Activated B cell treated with CpG ODN at 0.5 μM for 24 hours (primary cell): ENCODE data around the gene TOP2A. TPM values are rescaled to one million over a fixed set of nuclear protein-coding genes. Genes with fewer than 3 reads are reported as not detected.

Source experiments
- ATAC-seq: fragments of 200-7000 bp; cut with Tn5 transposase; one replicate; pipeline ENCODE4 v1.10.0; 2021; ENCODE audit warnings: low read depth, mild to moderate bottlenecking, moderate library complexity
- CTCF ChIA-PET: fragments of 350-600 bp; sonication (Branson Sonifier 250); formaldehyde crosslinking; loops from one replicate; lab custom pipeline; 2021; ENCODE audit warnings: antibody characterized with exemption; lab: Charles Lee
- POLR2A ChIA-PET: fragments of 350-600 bp; sonication (Branson Sonifier 250); formaldehyde crosslinking; loops from one replicate; lab custom pipeline; 2021; ENCODE audit warnings: antibody characterized with exemption; lab: Charles Lee
- DNase-seq: peaks from one replicate; pipeline ENCODE4 v3.0.0; 2022
- H3K27ac Mint-ChIP-seq: one replicate; pipeline ENCODE4 v1.8.0; 2020; ENCODE audit warnings: mixed read lengths
- H3K27me3 Mint-ChIP-seq: one replicate; pipeline ENCODE4 v1.8.0; 2021; ENCODE audit warnings: mixed read lengths
- H3K36me3 Mint-ChIP-seq: one replicate; pipeline ENCODE4 v1.8.0; 2021; ENCODE audit warnings: low read depth, mixed read lengths
- H3K4me1 Mint-ChIP-seq: one replicate; pipeline ENCODE4 v1.8.0; 2021; ENCODE audit warnings: mixed read lengths
- H3K4me3 Mint-ChIP-seq: one replicate; pipeline ENCODE4 v1.8.0; 2020; ENCODE audit warnings: mild to moderate bottlenecking, mixed read lengths
- H3K9me3 Mint-ChIP-seq: one replicate; pipeline ENCODE4 v1.8.0; 2020; ENCODE audit warnings: mixed read lengths
- CTCF ChIP-seq: fragments of 200-600 bp; IDR thresholded peaks from one replicate; pipeline ENCODE4 v1.8.0; 2022; ENCODE audit warnings: antibody characterized with exemption, mild to moderate bottlenecking
- intact Hi-C: fragments of 100-400 bp; cut with micrococcal nuclease; formaldehyde crosslinking; loops from one replicate; pipeline ENCODE4 v1.15.1; 2024
- total RNA-seq: library from RNA; stranded (reverse); gene quantifications from 2 replicates; pipeline ENCODE4 v1.2.3, GENCODE V29; 2022

TOP2A gene
- total RNA-seq, 1 donor from 2014 or later = 6.6 TPM

DNA sequence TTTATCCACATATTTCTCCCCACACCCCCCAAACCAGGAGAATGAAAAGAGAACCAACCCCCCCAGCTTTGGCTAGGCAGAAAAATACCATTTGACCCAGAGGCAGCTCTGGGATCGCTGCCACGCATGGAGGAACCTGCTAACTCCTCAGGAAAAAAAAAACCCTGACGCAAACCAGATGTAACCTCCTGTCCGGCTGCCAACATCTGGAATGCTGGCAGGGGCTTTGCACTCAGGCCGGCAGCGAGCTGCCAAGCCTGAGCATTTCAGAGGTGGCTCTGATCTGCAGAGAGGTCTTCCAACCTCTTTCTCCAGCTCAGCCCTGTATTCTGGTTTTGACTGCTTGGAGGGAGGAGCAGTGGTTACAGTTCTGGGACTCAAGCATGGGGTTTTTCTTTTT lies 33.7 kb upstream of the TOP2A start:
- ChIA-PET CTCF (interaction anchor here (1.0 to 1.5 kb wide), 4 partner anchors 9 to 82 kb away, joined by 3 to 4 read pairs (median 3); partner anchors contain the start of gene IGFBP4), POLR2A (no interaction called here)
- Mint-ChIP-seq H3K36me3 (peaks cover 30% of the 10 kb centered on the region), H3K27ac (no peak overlapping the region), H3K4me3 (no peak overlapping the region), H3K9me3 (no peaks in the 10 kb centered on the region), H3K4me1 (peaks cover 8% of the 10 kb centered on the region), H3K27me3 (no peaks in the 10 kb centered on the region)
- no peak for TF ChIP-seq CTCF
- intact Hi-C loops = no loop called here
- no peak for DNase-seq
- ATAC-seq = no peak

DNA sequence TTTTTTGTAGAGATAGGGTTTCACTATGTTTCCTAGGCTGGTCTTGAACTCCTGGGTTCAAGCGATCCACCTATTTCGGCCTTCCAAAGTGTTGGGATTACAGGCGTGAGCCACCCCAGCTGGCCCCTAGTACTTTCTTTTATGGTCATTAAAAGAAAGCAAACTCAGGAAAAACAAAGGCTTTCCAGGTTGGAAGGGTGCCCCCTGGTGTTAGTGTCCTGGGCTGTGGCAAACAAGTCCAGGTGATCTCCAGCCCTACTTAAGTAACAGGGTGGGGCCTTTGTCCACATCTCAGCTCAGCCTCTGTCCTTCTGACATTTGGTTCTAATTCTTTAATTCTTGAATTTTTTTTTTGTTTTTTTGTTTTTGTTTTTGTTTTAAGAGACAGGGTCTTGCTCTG lies 32.5 kb upstream of the TOP2A start:
- intact Hi-C loops = no loop called here
- no peak overlapping the region for H3K4me3 Mint-ChIP-seq
- H3K4me1 Mint-ChIP-seq = peaks cover 14% of the 10 kb centered on the region
- ChIA-PET CTCF (interaction anchor here (0.9 to 2.1 kb wide), 5 partner anchors 9 to 83 kb away, joined by 3 to 8 read pairs (median 4); no protein-coding TSS in a partner anchor), POLR2A (interaction anchor here (0.7 kb wide), 1 partner anchor 104 kb away, joined by 4 read pairs; no protein-coding TSS in a partner anchor)
- H3K36me3 Mint-ChIP-seq = peaks cover 23% of the 10 kb centered on the region
- DNase-seq (no peak), ATAC-seq (no peak)
- H3K27me3 Mint-ChIP-seq = no peaks in the 10 kb centered on the region
- TF ChIP-seq CTCF = no peak
- no peaks in the 10 kb centered on the region for H3K9me3 Mint-ChIP-seq
- no peak overlapping the region for H3K27ac Mint-ChIP-seq

- DNase-seq (no peak), ATAC-seq (no peak)
- H3K36me3 Mint-ChIP-seq = peaks cover 15% of the 10 kb centered on the region
- H3K9me3 Mint-ChIP-seq = no peaks in the 10 kb centered on the region
- no peaks in the 10 kb centered on the region for H3K27me3 Mint-ChIP-seq
- no peak overlapping the region for H3K4me3 Mint-ChIP-seq
- H3K27ac Mint-ChIP-seq = no peak overlapping the region
- intact Hi-C loops = no loop called here
- peaks cover 28% of the 10 kb centered on the region for H3K4me1 Mint-ChIP-seq
- POLR2A ChIA-PET = no interaction called here
- CTCF ChIA-PET = interaction anchor here (0.8 to 2.1 kb wide), 4 partner anchors 64 to 85 kb away, joined by 3 to 8 read pairs (median 4); no protein-coding TSS in a partner anchor
- no peak for TF ChIP-seq CTCF
These were observed 31.1 kb upstream of the TOP2A start for GRCh38 chr17:40448639-40449261.

DNA sequence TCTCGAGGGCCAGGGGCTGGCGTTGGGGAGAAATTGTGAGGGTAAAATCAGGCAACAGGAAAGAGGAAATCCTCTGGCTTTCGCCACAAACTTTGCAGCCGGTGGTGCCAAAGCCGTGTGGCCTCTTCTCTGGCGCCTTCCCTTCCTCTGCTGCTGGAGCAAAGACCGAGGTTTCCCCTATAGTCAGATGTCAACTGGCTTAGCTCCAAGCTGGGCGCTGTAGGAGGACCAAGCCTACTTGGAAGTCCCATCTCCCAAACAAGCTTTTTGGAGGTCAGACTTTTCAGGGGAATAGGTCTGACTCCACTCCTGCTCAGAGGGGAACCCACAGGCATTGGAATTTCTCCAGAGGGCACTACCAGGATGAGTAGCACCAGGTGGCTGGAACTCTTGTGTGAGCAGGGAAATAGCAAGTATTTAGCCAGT lies 30.5 kb upstream of the TOP2A start:
- POLR2A ChIA-PET = interaction anchor here (0.9 to 1.0 kb wide), 2 partner anchors 8 to 13 kb away, joined by 3 read pairs; no protein-coding TSS in a partner anchor
- DNase-seq = no peak
- CTCF ChIA-PET = interaction anchor here (2.2 kb wide), 1 partner anchor 85 kb away, joined by 11 read pairs; no protein-coding TSS in a partner anchor
- no peak overlapping the region for H3K4me3 Mint-ChIP-seq
- no peaks in the 10 kb centered on the region for H3K27me3 Mint-ChIP-seq
- ATAC-seq = no peak
- H3K4me1 Mint-ChIP-seq = peaks cover 29% of the 10 kb centered on the region
- H3K36me3 Mint-ChIP-seq = peaks cover 11% of the 10 kb centered on the region
- no peaks in the 10 kb centered on the region for H3K9me3 Mint-ChIP-seq
- H3K27ac Mint-ChIP-seq = no peak overlapping the region
- intact Hi-C loops = no loop called here
- TF ChIP-seq CTCF = no peak

DNA sequence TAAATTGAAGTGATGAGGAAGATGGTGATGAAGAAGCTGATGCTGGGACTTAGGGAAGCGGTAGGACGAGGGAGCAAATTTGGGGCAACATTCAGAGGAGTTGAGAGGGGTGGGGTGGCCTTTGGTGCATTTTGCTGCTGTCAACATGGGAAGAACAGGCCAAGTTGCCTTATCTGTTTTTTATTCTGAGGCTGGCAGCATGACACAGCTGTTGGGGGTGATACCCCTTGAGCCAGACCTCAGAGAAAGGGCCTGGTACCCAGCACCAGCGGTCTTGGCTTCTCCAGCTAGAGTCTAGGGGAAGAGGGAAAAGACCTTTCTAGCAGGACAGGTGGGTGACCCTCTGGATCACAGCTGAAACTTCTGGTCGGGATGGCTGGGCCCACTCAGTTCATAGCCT lies 30.1 kb upstream of the TOP2A start:
- no peak for TF ChIP-seq CTCF
- no peak overlapping the region for H3K4me3 Mint-ChIP-seq
- ATAC-seq (no peak), DNase-seq (no peak)
- peaks cover 29% of the 10 kb centered on the region for H3K4me1 Mint-ChIP-seq
- POLR2A ChIA-PET = interaction anchor here (0.9 to 1.0 kb wide), 3 partner anchors 9 to 28 kb away, joined by 3 to 6 read pairs (median 3); no protein-coding TSS in a partner anchor
- no peaks in the 10 kb centered on the region for H3K9me3 Mint-ChIP-seq
- H3K27ac Mint-ChIP-seq = no peak overlapping the region
- CTCF ChIA-PET = interaction anchor here (0.6 to 2.2 kb wide), 2 partner anchors 85 to 90 kb away, joined by 5 to 11 read pairs; no protein-coding TSS in a partner anchor
- no peaks in the 10 kb centered on the region for H3K27me3 Mint-ChIP-seq
- H3K36me3 Mint-ChIP-seq = peaks cover 8% of the 10 kb centered on the region
- intact Hi-C loops = no loop called here
